Stimulated activated CD4-positive, alpha-beta T cell treated with anti-CD3 and anti-CD28 coated beads, TNF-alpha, amount 100 ng/mL, for 48 hours (primary cell): Measurements from ENCODE around the gene FAM131B.
"Not testable (repeated sequence)": the region's sequence is repeated elsewhere in the genome, so short reads cannot be mapped to it uniquely, and the experiment has no call there.

Experiments used
- DNase-seq, 3 donors: peaks; one replicate each; pipeline ENCODE4 v3.0.0-alpha.2; 2020; ENCODE audit warnings: low read depth in 3 of 3

FAM131B gene

GRCh38 chr7:143395187-143396149 lies 33.0 kb upstream of the FAM131B start:
- no peak for DNase-seq

- DNase-seq: no peak
Observed at GRCh38 chr7:143394777-143395176, 32.3 kb upstream of the FAM131B start.

- DNase-seq: no peak
Observed at GRCh38 chr7:143394068-143394467, 31.6 kb upstream of the FAM131B start.

DNA sequence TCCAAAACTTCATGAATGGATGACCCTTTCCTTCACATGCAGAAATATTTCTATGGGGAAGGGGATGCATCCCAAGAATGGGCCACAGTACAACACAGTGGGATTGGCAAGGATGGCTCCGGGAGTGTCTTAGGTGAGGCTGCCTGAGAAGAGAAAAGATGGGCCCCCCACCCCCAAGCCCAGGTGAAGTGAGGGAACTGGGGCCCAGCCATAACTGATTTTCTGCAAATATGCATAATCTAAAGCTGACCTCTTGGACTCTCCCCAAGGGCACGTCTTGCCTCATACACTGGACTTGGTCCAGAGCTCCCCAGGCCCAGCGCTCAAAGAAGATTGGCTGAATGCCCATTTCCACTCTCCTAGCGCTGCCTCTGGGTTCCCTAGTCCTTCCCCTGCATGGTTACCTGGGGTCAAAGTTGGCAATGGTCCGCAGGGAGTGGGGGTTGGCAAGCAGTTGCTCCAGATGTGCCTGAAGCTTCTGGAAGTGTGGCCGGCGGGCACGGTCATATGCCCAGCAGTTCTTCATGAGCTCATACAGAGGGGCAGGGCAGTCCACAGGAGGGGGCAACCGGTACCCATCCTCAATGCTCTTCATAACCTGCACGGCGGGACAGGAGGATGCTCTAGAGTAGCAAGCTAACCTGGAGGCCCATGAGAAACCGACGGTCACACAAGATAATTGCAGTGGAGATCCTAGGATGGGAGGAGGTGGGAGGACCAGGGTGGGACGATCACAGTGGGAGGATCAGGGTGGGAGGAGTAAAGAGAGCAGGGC lies 30.9 kb upstream of the FAM131B start:
- DNase-seq: no peak

DNA sequence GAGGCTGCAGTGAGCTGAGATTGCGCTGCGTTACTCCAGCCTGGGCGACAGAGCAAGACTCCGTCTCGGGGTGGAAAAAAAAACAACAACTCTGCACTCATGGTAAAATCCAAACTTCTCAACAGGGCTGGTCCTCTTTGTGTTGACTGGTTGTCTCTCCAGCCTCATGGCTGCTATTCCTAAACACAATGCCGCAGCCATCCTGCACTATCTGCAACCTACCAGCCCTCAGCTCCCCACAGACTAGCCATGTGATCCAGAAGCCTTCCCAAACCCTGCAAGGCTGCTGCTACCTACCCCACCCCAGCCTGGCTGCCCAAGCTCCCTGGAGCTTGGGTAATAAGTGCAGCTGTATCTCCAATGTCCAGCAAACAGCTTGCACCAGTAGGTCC lies 30.4 kb upstream of the FAM131B start:
- DNase-seq: no peak

- not testable (repeated sequence) for DNase-seq
Observed at GRCh38 chr7:143392427-143392826, 29.9 kb upstream of the FAM131B start.

DNA sequence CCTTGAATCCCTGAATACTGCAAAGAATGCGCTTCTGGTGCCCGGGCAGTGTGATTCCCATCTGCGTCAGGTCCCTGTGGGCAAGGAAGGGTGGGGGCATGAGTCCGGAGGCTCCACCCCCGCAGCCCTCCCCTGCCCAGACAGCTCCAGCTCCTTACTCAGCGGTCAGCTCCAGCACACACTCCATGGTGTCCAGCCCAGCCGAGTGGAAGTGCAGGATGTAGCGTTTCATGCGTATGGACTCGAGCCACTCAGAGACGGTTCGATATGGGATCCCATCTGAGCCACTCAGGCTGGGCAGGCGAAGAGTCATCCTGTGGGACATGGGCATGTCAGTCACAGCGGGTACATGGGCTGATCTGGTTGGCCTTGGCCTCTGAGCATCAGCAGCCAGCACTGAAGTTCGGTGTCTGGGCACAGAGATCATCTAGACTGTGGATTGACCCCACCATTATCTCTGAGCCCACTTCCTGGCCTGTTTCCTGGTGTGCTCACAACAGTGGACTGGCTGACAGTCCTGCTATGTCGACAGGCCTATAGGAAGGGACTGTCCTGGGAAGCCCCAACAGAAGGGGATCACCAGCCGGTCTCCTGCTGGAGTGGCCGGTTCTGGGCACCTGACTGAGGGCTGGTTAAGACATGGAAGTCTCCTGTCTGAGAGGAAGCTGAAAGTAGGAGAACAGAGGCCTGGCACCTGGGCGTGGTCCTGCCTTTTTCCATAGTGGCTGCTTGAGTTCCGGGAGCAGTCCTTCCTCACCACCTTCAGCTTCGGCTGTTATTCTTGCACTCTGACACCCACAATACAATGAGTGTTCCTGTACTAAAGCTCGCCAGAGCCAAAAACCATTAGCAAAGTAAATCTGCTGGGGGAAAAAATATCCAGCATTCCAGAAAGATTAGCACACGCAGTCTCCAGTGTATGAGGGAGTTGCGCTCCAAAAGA lies 29.2 kb upstream of the FAM131B start:
- no peak for DNase-seq

GRCh38 chr7:143390773-143391317 lies 28.3 kb upstream of the FAM131B start:
- no peak for DNase-seq

DNA sequence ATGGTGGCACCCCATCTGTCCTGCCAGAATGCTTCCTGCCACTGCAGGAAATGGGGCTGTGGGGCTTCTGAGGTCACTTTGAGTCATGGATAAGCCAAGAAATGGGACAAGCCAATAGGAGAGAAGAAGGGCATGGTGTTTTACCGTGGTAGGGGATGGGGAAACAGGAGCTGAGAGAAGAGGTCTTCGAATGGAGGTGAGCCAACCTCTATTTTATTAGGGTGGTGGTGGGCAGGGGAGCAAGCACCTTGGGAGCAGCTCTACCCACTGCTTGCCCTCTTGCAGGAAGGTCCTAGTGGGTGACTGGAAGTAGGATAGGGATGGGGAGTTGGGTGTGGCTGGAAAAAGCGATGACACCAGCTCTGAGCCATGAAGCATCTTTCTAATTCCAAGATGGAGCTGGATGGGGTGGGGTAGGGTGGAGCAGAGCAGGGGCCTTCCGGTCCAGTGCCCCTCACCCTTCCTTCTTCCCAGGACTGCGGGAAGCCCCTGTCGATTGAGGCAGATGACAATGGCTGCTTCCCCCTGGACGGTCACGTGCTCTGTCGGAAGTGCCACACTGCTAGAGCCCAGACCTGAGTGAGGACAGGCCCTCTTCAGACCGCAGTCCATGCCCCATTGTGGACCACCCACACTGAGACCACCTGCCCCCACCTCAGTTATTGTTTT lies 27.7 kb upstream of the FAM131B start:
- DNase-seq: no peak

DNA sequence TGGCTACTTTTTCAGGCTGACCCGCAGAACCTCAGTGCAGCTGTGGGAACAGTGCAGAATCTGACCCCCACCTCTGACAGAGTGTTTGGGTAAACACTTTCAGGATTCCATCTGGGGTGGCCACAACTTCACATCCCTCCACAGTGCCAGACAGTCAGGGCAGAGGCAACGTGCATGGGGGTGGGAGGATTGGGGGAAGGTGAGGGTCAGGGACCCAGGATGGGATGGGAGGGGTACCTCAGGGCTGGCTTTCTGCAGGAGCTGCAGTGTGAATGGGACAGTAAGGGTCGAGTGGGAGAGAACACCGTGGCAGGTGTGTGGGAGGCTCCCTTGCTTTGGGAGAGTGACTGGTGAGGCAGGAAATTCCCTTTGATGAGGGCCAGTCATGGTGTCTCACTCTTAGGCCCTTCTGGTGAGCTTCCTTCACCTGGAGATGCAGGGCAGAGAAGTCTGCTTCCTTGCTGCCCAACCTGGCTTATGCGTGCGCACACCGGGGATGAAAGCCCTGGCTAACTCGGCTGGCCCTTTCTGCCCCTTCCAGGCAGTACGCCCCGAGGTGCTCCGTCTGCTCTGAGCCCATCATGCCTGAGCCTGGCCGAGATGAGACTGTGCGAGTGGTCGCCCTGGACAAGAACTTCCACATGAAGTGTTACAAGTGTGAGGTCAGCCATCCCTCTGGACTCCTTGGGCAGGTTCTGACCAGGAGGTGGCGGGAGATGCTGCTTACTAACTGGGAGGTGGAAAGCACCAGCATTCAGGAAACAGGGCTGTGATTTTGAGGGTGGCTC lies 27.0 kb upstream of the FAM131B start:
- no peak for DNase-seq

DNA sequence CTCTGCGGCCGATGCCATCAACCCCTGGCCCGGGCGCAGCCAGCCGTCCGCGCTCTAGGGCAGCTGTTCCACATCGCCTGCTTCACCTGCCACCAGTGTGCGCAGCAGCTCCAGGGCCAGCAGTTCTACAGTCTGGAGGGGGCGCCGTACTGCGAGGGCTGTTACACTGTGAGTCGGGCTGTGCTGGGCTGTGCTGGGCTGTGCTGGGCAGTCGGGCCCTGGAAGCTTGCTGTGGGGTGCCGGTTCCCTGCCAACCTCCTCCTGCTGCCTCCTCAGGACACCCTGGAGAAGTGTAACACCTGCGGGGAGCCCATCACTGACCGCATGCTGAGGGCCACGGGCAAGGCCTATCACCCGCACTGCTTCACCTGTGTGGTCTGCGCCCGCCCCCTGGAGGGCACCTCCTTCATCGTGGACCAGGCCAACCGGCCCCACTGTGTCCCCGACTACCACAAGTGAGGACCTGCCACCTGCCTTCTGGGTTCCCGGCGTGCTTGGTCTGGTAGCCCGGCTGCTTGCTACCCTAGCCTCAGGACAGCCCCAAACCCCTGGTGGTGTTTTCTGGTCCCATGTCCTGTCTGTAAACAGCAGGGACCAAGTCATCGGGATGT lies 26.1 kb upstream of the FAM131B start:
- DNase-seq: no peak

DNA sequence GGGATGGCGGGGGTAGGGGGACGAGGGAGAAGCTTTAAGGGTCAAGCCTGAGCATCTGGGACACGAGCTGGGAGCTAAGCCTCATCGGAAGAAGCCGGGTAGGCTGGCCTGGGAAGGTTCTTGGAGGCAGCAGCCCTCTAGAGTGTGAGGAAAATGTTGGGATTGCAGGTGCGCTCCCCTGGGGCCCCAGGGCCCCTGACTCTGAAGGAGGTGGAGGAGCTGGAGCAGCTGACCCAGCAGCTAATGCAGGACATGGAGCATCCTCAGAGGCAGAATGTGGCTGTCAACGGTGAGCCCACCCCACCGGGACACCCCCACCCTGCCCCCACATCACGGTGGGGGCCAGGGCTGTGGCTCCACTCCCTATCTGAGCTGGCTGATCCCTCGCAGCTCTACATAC lies 25.5 kb upstream of the FAM131B start:
- no peak for DNase-seq

DNA sequence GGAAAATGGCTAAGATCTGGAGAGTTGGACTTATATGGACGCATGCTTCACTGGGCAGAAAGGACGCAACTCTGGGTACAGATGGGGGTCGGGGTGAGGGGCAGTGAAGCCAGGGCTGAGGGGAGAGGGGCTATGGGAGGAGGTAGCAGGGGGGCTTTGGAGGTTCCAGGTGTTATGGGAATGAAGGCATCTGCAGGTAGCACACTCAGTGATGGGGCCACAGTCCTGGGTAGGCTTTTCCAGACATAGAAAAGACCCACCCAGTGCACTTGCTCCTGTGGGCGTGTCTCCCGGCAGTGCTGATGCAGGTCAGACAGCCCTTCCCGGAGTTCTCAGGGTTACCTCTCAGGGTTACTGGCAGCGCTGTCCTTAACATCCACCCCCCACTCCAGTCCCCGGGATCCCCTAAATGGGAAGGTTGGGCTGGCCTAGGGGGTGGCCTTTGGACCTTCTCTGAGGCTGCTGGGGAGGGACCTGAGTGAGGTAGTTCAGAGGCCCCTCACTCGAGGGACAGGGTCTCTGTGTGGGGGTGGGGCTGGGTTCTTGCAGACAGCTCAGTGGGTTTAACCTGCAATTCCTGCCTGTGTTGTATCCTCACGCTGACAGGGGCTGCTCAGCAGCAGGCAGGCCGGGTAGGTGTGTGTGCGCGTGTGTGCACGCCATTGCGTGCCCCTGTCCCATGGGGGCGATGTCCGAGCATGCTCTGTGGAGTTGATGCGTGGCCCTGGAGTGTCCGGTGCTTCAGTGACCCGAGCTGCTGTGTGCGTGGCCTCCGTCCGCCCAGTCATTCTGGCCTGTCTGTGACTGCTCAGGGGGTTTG lies 24.9 kb upstream of the FAM131B start:
- no peak for DNase-seq

- DNase-seq: no peak
Observed at GRCh38 chr7:143385891-143386781, 23.6 kb upstream of the FAM131B start.

DNA sequence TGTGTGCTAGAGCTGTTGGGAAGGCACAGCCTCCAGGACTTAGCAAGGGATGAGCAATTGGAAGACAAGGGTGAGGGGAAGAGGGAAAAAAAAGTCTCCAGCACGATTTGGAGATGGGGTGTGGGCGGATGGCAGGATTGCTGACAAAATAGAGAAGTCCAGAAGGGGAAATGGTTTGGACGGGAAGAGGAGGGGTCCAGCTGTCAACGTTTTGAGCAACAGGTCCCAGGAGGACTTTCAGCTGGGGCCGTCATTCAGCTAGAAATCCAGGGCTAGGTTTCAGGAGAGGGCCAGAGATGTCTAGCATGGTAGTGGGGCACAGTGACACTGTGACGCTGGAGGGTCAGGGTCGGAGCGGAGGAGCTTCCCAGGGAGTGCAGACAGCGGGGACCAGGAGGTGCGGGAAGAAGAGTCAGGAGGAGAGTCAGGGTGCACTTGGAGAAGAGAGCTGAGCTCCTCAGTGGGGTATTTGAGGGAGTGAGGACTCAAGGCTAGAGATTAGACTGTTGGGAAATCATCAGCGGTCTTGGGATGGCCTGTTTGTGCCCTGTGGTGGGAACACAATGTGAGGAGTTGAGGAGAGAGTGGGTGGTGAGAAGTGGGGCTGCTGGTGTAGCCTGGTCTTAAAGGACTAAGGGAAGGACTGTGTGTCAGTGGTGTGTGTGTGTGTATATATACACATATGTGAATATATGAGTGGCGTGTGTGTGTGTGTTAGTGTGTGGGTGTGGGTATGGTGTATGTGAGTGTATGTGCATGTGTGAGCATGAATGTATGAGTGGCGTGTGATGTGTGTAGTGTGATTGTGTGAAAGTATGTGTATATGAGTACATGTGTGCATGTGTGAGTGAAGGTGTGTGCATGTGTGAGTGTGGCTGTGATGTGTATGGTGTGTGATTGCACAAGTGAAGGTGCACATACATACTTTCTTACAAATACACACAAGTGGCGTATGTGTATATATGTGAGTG lies 22.4 kb upstream of the FAM131B start:
- no peak for DNase-seq

DNA sequence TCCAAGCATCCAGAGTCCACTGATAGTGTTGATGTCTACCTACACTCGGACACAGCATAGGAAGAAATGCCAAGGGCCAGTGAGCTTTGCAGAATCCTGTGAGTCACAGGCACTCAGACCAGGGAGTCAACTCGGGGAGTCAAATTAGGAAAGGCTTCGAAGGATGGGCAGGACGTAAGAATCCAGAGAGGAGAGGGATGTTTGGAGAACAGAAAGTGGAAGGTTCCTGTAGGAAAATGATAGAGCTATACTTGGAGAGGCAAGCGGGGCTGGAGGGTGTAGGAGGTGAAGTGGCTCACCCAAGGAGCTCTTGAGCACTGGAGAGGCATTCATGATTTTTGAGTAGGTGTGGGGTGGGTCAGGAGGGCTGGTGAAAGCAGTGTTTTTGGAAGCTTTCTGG lies 21.6 kb upstream of the FAM131B start:
- no peak for DNase-seq

DNA sequence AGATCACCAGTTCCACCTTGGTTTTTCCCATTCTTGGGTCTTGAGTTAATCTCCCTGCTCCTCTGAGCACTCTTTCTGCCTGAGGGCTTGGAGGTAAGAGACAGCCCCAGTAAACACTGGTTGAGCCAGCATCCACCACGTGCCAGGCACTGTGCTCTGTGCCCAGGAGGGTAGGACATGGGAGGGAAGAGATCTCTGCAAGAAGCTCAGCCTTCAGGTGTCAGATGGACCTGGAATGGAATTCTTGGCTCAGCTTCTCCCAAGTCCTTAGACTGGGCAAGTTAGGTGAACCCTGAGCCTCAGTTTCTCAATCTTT lies 21.1 kb upstream of the FAM131B start:
- DNase-seq: no peak
